Glutamatergic neuron (in vitro differentiated cells): ENCODE data around the gene DPF3. TPM values are rescaled to one million over a fixed set of nuclear protein-coding genes. Genes with fewer than 3 reads are reported as not detected.
A peak's percentile ranks its signal among the peaks of the same experiment; 100 is the strongest.
"Not testable (repeated sequence)": the region's sequence is repeated elsewhere in the genome, so short reads cannot be mapped to it uniquely, and the experiment has no call there.

Source experiments
- DNase-seq: peaks from one replicate; pipeline ENCODE4 v3.0.0; 2022
- H3K27ac Mint-ChIP-seq: one replicate; pipeline ENCODE4 v1.8.0; 2020; ENCODE audit warnings: mild to moderate bottlenecking, mixed read lengths, inconsistent platforms; ENCODE audit not compliant: unreplicated experiment
- H3K27me3 Mint-ChIP-seq: one replicate; pipeline ENCODE4 v1.8.0; 2020; ENCODE audit warnings: mild to moderate bottlenecking, moderate library complexity, mixed read lengths, inconsistent platforms; ENCODE audit not compliant: unreplicated experiment
- H3K36me3 Mint-ChIP-seq: one replicate; pipeline ENCODE4 v1.8.0; 2020; ENCODE audit warnings: mild to moderate bottlenecking, mixed read lengths, inconsistent platforms; ENCODE audit not compliant: unreplicated experiment
- H3K4me1 Mint-ChIP-seq: one replicate; pipeline ENCODE4 v1.8.0; 2020; ENCODE audit warnings: mild to moderate bottlenecking, low read depth, mixed read lengths, inconsistent platforms; ENCODE audit not compliant: unreplicated experiment
- H3K4me3 Mint-ChIP-seq: one replicate; pipeline ENCODE4 v1.8.0; 2020; ENCODE audit warnings: mild to moderate bottlenecking, mixed read lengths, inconsistent platforms; ENCODE audit not compliant: unreplicated experiment
- H3K9me3 Mint-ChIP-seq: one replicate; pipeline ENCODE4 v1.8.0; 2020; ENCODE audit warnings: mild to moderate bottlenecking, moderate library complexity, mixed read lengths, inconsistent platforms; ENCODE audit not compliant: unreplicated experiment
- total RNA-seq: library from RNA; stranded (reverse); fragmentation: NEBNext Ultra II Directional; extraction: Animal tissue kit (Norgen Biotek cat#: 25700); gene quantifications from one replicate; pipeline ENCODE4 v1.2.1, GENCODE V29; 2021; ENCODE audit not compliant: unreplicated experiment
- TF ChIP-seq, protein P1 (sequence below): fragments of 200-600 bp; sonication (generic); IDR thresholded peaks from one replicate; pipeline ENCODE4 v1.5.0; 2021; ENCODE audit not compliant: partially characterized antibody, unreplicated experiment

DPF3 gene
- total RNA-seq, 1 donor from 2014 or later = 13.7 TPM

DNA sequence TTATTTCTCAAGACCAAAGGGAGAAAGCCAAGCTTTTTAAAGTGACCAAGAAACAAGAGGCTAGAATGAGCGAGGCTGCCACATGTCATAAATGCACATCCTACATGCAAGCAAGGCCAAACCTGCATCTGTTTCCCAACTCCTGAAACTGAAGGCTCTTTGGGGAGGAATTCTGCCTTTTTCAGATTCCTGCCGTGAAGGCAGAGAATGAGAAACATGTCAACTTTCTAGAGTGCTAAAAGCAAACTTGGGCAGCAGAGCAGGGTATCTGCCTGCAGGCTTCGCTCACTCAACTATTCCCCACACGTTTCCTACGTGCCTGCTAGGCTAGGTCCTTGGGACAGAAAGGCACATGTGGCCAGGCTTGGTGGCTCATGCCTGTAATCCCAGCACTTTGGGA lies 15.2 kb downstream of the DPF3 start:
- H3K27ac Mint-ChIP-seq = no peak overlapping the region
- H3K27me3 Mint-ChIP-seq = peaks cover 9% of the 10 kb centered on the region
- peaks cover 1% of the 10 kb centered on the region for H3K9me3 Mint-ChIP-seq
- H3K4me3 Mint-ChIP-seq = no peak overlapping the region
- peaks cover 31% of the 10 kb centered on the region for H3K4me1 Mint-ChIP-seq
- TF ChIP-seq, protein P1, sequence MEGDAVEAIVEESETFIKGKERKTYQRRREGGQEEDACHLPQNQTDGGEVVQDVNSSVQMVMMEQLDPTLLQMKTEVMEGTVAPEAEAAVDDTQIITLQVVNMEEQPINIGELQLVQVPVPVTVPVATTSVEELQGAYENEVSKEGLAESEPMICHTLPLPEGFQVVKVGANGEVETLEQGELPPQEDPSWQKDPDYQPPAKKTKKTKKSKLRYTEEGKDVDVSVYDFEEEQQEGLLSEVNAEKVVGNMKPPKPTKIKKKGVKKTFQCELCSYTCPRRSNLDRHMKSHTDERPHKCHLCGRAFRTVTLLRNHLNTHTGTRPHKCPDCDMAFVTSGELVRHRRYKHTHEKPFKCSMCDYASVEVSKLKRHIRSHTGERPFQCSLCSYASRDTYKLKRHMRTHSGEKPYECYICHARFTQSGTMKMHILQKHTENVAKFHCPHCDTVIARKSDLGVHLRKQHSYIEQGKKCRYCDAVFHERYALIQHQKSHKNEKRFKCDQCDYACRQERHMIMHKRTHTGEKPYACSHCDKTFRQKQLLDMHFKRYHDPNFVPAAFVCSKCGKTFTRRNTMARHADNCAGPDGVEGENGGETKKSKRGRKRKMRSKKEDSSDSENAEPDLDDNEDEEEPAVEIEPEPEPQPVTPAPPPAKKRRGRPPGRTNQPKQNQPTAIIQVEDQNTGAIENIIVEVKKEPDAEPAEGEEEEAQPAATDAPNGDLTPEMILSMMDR = no peak
- peaks cover 4% of the 10 kb centered on the region for H3K36me3 Mint-ChIP-seq
- DNase-seq = no peak

DNA sequence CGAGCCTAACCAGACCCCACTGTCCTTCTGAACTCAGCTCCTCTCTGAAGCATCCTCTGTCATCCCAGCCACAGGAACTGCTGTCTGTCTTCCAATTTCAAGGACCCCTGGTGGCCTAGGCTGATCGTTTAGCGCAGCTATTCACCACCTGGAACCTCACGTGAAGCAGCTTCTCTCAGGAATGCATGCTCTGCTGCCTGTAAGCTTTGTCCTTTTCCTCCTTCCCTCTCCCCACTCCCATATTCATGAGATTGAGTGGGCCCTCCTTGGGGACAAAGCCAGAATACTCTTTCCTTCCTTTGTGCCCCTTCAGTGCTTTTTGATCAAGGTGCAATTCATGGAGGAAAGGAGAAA lies 17.2 kb downstream of the DPF3 start:
- Mint-ChIP-seq H3K4me3 (peak overlapping the region; percentile 60), H3K27me3 (peaks cover 9% of the 10 kb centered on the region), H3K9me3 (peaks cover 1% of the 10 kb centered on the region), H3K27ac (peak overlapping the region; percentile 76), H3K36me3 (peaks cover 4% of the 10 kb centered on the region), H3K4me1 (peaks cover 17% of the 10 kb centered on the region)
- TF ChIP-seq, protein P1 = no peak
- DNase-seq = no peak

DNA sequence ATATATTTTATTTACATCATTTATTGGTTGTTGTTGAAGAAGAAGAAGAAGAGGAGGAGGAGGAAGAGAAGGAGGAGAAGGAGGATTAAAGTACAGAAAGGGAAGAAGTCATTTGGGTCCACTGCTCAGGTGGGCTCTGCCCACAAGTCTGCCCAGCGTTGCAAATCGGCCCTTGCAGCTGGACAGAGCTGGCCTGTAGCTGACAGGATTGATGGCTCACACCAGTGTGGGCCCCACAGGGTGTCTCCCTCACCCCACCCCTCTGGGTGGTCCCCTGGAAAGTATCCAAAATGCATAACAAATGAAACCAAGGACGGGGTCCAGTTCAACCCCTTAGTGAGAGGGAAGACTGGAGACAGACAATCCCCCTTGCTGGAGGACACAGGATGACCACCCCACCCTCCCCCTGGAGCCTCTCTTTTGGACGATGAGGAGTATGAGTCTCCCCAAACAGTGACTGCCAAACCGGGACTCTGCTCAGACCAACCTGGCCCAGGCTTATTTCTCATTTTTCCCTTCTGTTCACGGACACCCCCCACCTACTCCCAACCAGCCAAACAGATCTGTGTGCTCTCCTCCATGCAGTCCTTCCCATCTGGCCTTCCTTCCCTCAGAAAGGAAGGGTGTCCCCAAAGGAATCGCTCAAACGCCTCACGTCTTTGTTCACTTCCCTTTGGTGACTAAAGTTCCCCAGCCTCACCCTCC lies 17.7 kb downstream of the DPF3 start:
- peak overlapping the region; percentile 76 for H3K27ac Mint-ChIP-seq
- peaks cover 8% of the 10 kb centered on the region for H3K27me3 Mint-ChIP-seq
- TF ChIP-seq, protein P1 = no peak
- H3K4me3 Mint-ChIP-seq = peak overlapping the region; percentile 60
- peaks cover 16% of the 10 kb centered on the region for H3K4me1 Mint-ChIP-seq
- peaks cover 4% of the 10 kb centered on the region for H3K36me3 Mint-ChIP-seq
- no peak for DNase-seq
- no peaks in the 10 kb centered on the region for H3K9me3 Mint-ChIP-seq

DNA sequence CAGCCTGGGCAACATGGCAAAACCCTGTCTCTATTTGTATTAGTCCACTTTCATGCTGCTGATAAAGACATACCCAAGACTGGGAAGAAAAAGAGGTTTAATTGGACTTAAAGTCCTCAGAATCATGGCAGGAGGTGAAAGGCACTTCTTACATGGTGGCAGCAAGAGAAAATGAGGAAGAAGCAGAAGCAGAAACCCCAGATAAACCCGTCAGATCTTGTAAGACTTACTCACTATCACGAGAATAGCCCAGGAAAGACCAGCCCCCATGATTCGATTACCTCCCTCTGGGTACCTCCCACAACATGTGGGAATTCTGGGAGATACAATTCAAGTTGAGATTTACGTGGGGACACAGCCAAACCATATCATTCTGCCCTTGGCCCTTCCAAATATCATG lies 23.0 kb downstream of the DPF3 start:
- H3K27ac Mint-ChIP-seq, H3K36me3 Mint-ChIP-seq, H3K4me3 Mint-ChIP-seq: not testable (repeated sequence)

DNA sequence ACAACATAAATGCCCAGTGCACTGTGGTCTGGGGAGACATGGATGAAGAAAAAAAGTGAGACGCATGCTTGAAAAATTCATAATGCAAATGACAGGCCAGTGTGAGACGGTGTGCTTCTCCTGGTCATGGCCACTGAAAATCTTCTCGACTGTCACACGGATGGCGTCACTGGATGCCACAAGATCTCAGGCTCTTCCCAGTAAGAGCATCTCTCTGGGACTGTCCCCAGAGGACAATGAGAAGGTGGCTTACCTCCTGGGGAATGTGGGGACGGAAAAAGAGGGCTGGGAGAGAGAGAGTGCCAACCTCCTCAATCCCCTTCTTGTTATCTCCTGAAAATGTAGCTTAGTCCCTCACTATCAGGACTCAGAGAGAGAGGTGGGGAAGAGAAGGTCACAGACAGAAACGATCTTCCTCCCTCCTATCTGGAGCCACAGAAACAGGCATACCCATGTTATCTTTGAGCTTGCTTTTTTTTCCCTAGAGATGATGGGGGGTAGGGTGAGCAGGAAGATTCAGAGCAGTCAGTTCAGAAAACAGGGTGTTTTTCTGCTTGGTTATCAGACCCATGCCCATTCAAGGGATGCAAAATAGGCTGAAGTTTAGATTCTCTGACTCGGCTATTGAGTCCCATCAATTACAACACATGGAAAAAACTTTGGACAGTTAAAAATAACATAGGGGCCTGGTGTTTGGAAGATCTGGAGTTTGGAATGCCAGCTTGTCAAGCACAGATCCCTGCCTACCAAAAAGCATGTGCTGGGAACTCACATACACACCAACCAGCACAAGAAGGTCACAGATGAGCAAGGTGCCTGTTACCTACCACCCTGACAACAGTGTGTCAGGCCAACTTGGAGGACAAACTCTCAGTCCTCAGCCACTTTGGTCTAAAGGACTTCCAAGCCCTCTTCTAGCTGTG lies 24.2 kb downstream of the DPF3 start:
- DNase-seq = no peak
- no peak overlapping the region for H3K4me3 Mint-ChIP-seq
- H3K9me3 Mint-ChIP-seq = no peaks in the 10 kb centered on the region
- H3K27me3 Mint-ChIP-seq = peaks cover 1% of the 10 kb centered on the region
- TF ChIP-seq, protein P1 = no peak
- H3K4me1 Mint-ChIP-seq = no peaks in the 10 kb centered on the region
- peaks cover 3% of the 10 kb centered on the region for H3K36me3 Mint-ChIP-seq
- no peak overlapping the region for H3K27ac Mint-ChIP-seq

More for the DNA sequence above, 23.0 kb downstream of the DPF3 start:
- not testable (repeated sequence) for H3K27me3 Mint-ChIP-seq, H3K9me3 Mint-ChIP-seq, H3K4me1 Mint-ChIP-seq, DNase-seq
